DND-41 (cell line): ENCODE measurements around the gene ACADM.

Experiments used
- ATAC-seq: fragments of 200-7000 bp; cut with Tn5 transposase; 3 replicates; pipeline ENCODE4 v1.9.1; 2021; ENCODE audit warnings: low read depth; ENCODE audit not compliant: insufficient read depth
- DNase-seq: peaks from one replicate; pipeline ENCODE4 v3.0.0-alpha.2; 2020
- H2AFZ ChIP-seq: 2 replicates; pipeline ENCODE4 v1.6.0; 2012; ENCODE audit warnings: low read depth, low read length
- H3K27ac ChIP-seq: 2 replicates; pipeline ENCODE4 v1.5.1; 2012; ENCODE audit warnings: low read length, inconsistent platforms
- H3K27me3 ChIP-seq: fragments of 200-600 bp; sonication (generic); 2 replicates; pipeline ENCODE4 v1.6.0; 2012; ENCODE audit warnings: low read length, mild to moderate bottlenecking, inconsistent platforms; ENCODE audit not compliant: insufficient read depth, poor library complexity
- H3K36me3 ChIP-seq: 2 replicates; pipeline ENCODE4 v1.5.1; 2012; ENCODE audit warnings: low read length, inconsistent platforms; ENCODE audit not compliant: insufficient read depth
- H3K4me1 ChIP-seq: 2 replicates; pipeline ENCODE4 v1.5.1; 2012; ENCODE audit warnings: mild to moderate bottlenecking, low read length; ENCODE audit not compliant: insufficient read depth
- H3K4me2 ChIP-seq: 2 replicates; pipeline ENCODE4 v1.6.0; 2012; ENCODE audit warnings: mild to moderate bottlenecking, moderate library complexity, low read length, inconsistent platforms; ENCODE audit not compliant: insufficient read depth
- H3K4me3 ChIP-seq, 2 experiments: fragments of 200-600 bp in 1 of 2; shearing (Covaris generic) in 1 of 2; 2 replicates each; pipeline ENCODE4 v1.5.1; 2012 to 2016; ENCODE audit warnings: inconsistent platforms in 2 of 2, low read length in 2 of 2, mild to moderate bottlenecking in 2 of 2, low read depth in 1 of 2, moderate library complexity in 1 of 2
- H3K79me2 ChIP-seq: 2 replicates; pipeline ENCODE4 v1.6.0; 2012; ENCODE audit warnings: low read length, inconsistent platforms; ENCODE audit not compliant: insufficient read depth
- H3K9ac ChIP-seq: 2 replicates; pipeline ENCODE4 v1.6.0; 2012; ENCODE audit warnings: low read depth, mild to moderate bottlenecking, inconsistent platforms, low read length, moderate library complexity
- H3K9me3 ChIP-seq: 2 replicates; pipeline ENCODE4 v1.5.1; 2012; ENCODE audit warnings: low read length, moderate library complexity, mild to moderate bottlenecking, inconsistent platforms; ENCODE audit not compliant: insufficient read depth, severe bottlenecking
- H4K20me1 ChIP-seq: 2 replicates; pipeline ENCODE4 v1.6.0; 2012; ENCODE audit warnings: low read length; ENCODE audit not compliant: insufficient read depth
- CTCF ChIP-seq: IDR thresholded peaks from 2 replicates; pipeline ENCODE4 v1.5.1; 2012; ENCODE audit warnings: borderline replicate concordance, low read length, moderate library complexity, mild to moderate bottlenecking; ENCODE audit not compliant: poor library complexity, severe bottlenecking; ENCODE audit errors: extremely low read depth
- EZH2 ChIP-seq: IDR thresholded peaks from 3 replicates; pipeline ENCODE4 v1.6.1; 2012; ENCODE audit warnings: borderline replicate concordance, low read depth, mild to moderate bottlenecking, moderate library complexity, low read length, inconsistent platforms; ENCODE audit not compliant: severe bottlenecking

The ACADM gene

GRCh38 chr1:75733661-75734060, 9.2 kb downstream of the ACADM start:
- Histone ChIP-seq H3K4me2 (no peak overlapping the region), H2AFZ (no peak overlapping the region), H3K27ac (no peak overlapping the region), H3K36me3 (peaks cover 60% of the 10 kb centered on the region), H3K4me3 (no peak overlapping the region), H4K20me1 (no peaks in the 10 kb centered on the region; the same call in 1 of the 2 replicates), H3K4me1 (no peaks in the 10 kb centered on the region), H3K27me3 (no peaks in the 10 kb centered on the region), H3K79me2 (peaks cover 31% of the 10 kb centered on the region), H3K9ac (no peak overlapping the region), H3K9me3 (no peaks in the 10 kb centered on the region)
- ATAC-seq (no peak), DNase-seq (no peak)
- TF ChIP-seq EZH2 (no peak), CTCF (no peak)

GRCh38 chr1:75736016-75736415, 11.5 kb downstream of the ACADM start:
- Histone ChIP-seq H3K4me1 (no peaks in the 10 kb centered on the region), H3K27ac (no peak overlapping the region), H3K36me3 (peaks cover 77% of the 10 kb centered on the region), H3K4me2 (no peak overlapping the region), H3K27me3 (no peaks in the 10 kb centered on the region), H3K4me3 (no peak overlapping the region), H3K9ac (no peak overlapping the region), H2AFZ (no peak overlapping the region), H4K20me1 (no peaks in the 10 kb centered on the region), H3K9me3 (no peaks in the 10 kb centered on the region), H3K79me2 (peaks cover 10% of the 10 kb centered on the region; the same call in 1 of the 2 replicates)
- no peak for DNase-seq
- ATAC-seq, result no peak
- TF ChIP-seq CTCF, result no peak
- TF ChIP-seq EZH2, result no peak

- H3K36me3 ChIP-seq, result peaks cover 75% of the 10 kb centered on the region
- ATAC-seq, result no peak
Measured at GRCh38 chr1:75742047-75742625, 17.6 kb downstream of the ACADM start.

More at GRCh38 chr1:75742047-75742625, 17.6 kb downstream of the ACADM start:
- DNase-seq, result no peak
- TF ChIP-seq CTCF, result no peak
- no peak for TF ChIP-seq EZH2
- H3K4me1 ChIP-seq, result no peaks in the 10 kb centered on the region
- no peak overlapping the region for H2AFZ ChIP-seq
- H4K20me1 ChIP-seq, result no peaks in the 10 kb centered on the region
- no peaks in the 10 kb centered on the region for H3K9me3 ChIP-seq
- no peaks in the 10 kb centered on the region for H3K79me2 ChIP-seq
- H3K9ac ChIP-seq, result no peak overlapping the region
- no peak overlapping the region for H3K4me2 ChIP-seq
- H3K27ac ChIP-seq, result no peak overlapping the region
- no peaks in the 10 kb centered on the region for H3K27me3 ChIP-seq
- H3K4me3 ChIP-seq, result no peak overlapping the region
